Pancreas (tissue), 10 donors: ENCODE results near the gene WDR70. TPM values are rescaled to one million over a fixed set of nuclear protein-coding genes. Genes with fewer than 3 reads are reported as not detected.
"Not testable (repeated sequence)": the region's sequence is repeated elsewhere in the genome, so short reads cannot be mapped to it uniquely, and the experiment has no call there.

ENCODE experiments used
- ATAC-seq, 4 donors: fragments of 200-7000 bp; cut with Tn5 transposase; one replicate each; pipeline versions ENCODE4 v1.8.0 to v1.9.1; 2020; ENCODE audit warnings: mild to moderate bottlenecking in 4 of 4, moderate library complexity in 4 of 4
- DNase-seq, 6 donors: peaks; one replicate each; pipeline ENCODE4 v3.0.0-alpha.2; 2020
- FAIRE-seq: peaks from 2 replicates; lab custom pipeline; 2012; peaks lifted over from hg19 to GRCh38; lab: Jason Lieb, UNC
- H3K27ac ChIP-seq, 4 donors: fragments of 200-600 bp; sonication (generic); 1 replicate in 3 of 4; 2 replicates in 1 of 4; pipeline versions ENCODE4 v1.5.0 to v1.8.0; 2020
- H3K27me3 ChIP-seq, 4 donors: fragments of 200-600 bp; one replicate each; pipeline ENCODE4 v1.8.0; 2021
- H3K36me3 ChIP-seq, 3 donors: fragments of 200-600 bp; sonication (generic) in 1 of 3; one replicate each; pipeline versions ENCODE4 v1.5.0 to v1.8.0; 2020 to 2021
- H3K4me1 ChIP-seq, 3 donors: fragments of 200-600 bp; one replicate each; pipeline ENCODE4 v1.8.0; 2021
- H3K4me3 ChIP-seq, 4 donors: fragments of 200-600 bp; sonication (generic) in 2 of 4; one replicate each; pipeline versions ENCODE4 v1.5.0 to v1.8.0; 2020 to 2021
- H3K9me3 ChIP-seq, 4 donors: fragments of 200-600 bp; one replicate each; pipeline ENCODE4 v1.8.0; 2021
- WGBS, 2 donors: extraction: QIAGEN DNeasy Blood & Tissue Kit; methylation state at CpG; one replicate each; pipeline ENCODE4 v1.1.7; 2013; 5-methylcytosine and 5-hydroxymethylcytosine counted together
- intact Hi-C, 3 donors: fragments of 100-400 bp; cut with DNase I; formaldehyde crosslinking; loops; one replicate each; pipeline versions ENCODE4 v1.11.1 to v1.14.2; 2022
- polyA plus RNA-seq, 2 donors: library from polyadenylated mRNA; stranded (reverse); fragments of 200-250 nt; gene quantifications; one replicate each; pipeline ENCODE4 v1.2.3, GENCODE V29; 2013
- total RNA-seq, 6 donors: library from RNA; stranded (reverse); fragmentation: NEBNext Ultra II Directional in 4 of 6; extraction: Animal tissue kit (Norgen Biotek cat#: 25700) in 4 of 6; gene quantifications; one replicate each; pipeline versions ENCODE4 v1.2.1 to v1.2.4, GENCODE V29; 2021 to 2023
- TF ChIP-seq, protein P1 (sequence below), 4 donors: fragments of 200-600 bp; sonication (generic) in 3 of 4; IDR thresholded peaks; one replicate each; pipeline versions ENCODE4 v1.5.0 to v1.8.0; 2021; ENCODE audit warnings: antibody characterized with exemption in 4 of 4
- donor health status: healthy with polysubstance abuse.
- donor health status: DM: no; HTN: no; CAD: no; lungs with moderate emphysema.
- donor health status: DM: no; HTN: no; CAD: no.
- donor health status: control.
- donor health status: control.
- donor health status: Bipolar disorder and iron deficiency.
- donor health status: DM: yes; HTN: yes; CAD: no.
- donor health status: DM: no; HTN: no; CAD: no.
- donor health status: DM: no; HTN: no; CAD: no.
- donor health status: DM: yes; HTN: yes; CAD: no.

The WDR70 gene
- total and polyA plus RNA-seq, 8 donors, result 10.7 to 24.3 (median 15.6) TPM

DNA sequence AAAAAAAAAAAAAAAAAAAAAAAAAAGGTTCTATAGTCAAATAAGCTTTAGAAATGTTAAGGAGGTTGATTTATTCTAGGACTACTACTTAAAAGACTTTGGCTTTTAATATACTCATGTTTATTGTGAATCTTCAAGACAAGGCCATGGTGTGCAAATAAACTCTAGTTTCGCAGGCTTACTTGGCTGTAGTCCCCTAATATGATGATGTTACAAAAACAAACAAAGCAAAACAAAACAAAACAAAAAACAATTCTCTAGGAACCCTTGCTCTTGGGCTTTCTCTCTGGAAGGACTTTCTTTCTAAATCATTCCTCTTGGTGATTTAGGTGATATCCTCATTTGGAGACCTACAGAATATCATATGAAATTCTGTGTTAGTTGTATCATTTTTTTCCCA is 288.7 kb downstream of the WDR70 start:
- no peak for DNase-seq
- no peak overlapping the region for H3K4me3 ChIP-seq
- H3K27ac ChIP-seq, result peak overlapping the region in 2 of 4 donors; percentile 24 to 39
- TF ChIP-seq, protein P1, sequence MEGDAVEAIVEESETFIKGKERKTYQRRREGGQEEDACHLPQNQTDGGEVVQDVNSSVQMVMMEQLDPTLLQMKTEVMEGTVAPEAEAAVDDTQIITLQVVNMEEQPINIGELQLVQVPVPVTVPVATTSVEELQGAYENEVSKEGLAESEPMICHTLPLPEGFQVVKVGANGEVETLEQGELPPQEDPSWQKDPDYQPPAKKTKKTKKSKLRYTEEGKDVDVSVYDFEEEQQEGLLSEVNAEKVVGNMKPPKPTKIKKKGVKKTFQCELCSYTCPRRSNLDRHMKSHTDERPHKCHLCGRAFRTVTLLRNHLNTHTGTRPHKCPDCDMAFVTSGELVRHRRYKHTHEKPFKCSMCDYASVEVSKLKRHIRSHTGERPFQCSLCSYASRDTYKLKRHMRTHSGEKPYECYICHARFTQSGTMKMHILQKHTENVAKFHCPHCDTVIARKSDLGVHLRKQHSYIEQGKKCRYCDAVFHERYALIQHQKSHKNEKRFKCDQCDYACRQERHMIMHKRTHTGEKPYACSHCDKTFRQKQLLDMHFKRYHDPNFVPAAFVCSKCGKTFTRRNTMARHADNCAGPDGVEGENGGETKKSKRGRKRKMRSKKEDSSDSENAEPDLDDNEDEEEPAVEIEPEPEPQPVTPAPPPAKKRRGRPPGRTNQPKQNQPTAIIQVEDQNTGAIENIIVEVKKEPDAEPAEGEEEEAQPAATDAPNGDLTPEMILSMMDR (IDR thresholded peaks at IDR 0.05), result no peak
- ATAC-seq, result no peak
- H3K36me3 ChIP-seq, result no peaks in the 10 kb centered on the region
- intact Hi-C loops, result no loop called here
- no peaks in the 10 kb centered on the region for H3K27me3 ChIP-seq
- 62 to 71% methylated on average over 1 of the region's 1 CpG for WGBS, 2 donors
- FAIRE-seq, result no peak
- H3K9me3 ChIP-seq, result no peaks in the 10 kb centered on the region
- H3K4me1 ChIP-seq, result peaks cover 0 to 12% (median 0%) of the 10 kb centered on the region in 3 donors

DNA sequence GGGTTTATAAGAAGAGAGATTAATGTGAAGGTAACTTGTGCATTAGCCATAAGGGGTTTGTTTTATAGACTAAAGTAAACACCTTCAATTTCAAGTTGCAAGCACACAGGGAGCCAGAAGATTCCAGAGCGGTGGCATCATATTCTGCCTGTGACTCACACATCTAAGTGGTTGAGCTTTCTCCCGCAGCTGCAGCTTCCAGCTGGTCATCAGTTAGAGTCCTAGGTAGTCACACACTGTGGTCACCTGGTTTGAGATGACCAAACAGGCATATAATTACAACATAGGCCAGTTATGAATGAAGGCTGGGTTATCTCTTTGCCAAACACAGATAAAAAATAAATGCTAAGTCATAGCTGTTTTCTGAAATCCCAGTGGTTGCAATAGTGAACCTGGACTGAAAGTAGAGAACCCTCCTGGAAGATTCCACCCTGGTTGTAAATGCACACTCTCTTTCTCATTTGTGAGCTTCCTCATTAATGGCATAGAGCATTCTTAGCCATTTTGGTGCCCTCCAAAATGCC is 289.5 kb downstream of the WDR70 start:
- Histone ChIP-seq H3K9me3 (no peaks in the 10 kb centered on the region), H3K36me3 (no peaks in the 10 kb centered on the region), H3K27ac (peak overlapping the region in 2 of 4 donors; percentile 24 to 39), H3K4me1 (peaks cover 0 to 12% (median 0%) of the 10 kb centered on the region in 3 donors), H3K27me3 (no peaks in the 10 kb centered on the region), H3K4me3 (no peak overlapping the region)
- DNase-seq (peak in 4 of 6 donors; percentile 39 to 65 (median 52)), FAIRE-seq (peak; percentile 20), ATAC-seq (peak; percentile 85 to 95 (median 92))
- 53 to 68% methylated on average over 2 of the region's 2 CpGs for whole genome bisulfite sequencing, 2 donors
- TF ChIP-seq, protein P1 (IDR thresholded peaks at IDR 0.05), result no peak
- intact Hi-C loops, result no loop called here

- ATAC-seq, H3K27ac ChIP-seq, FAIRE-seq, H3K9me3 ChIP-seq, H3K27me3 ChIP-seq, intact Hi-C loops, H3K4me3 ChIP-seq, DNase-seq, H3K36me3 ChIP-seq: not testable (repeated sequence)
- WGBS, 2 donors, result 70 to 77% methylated on average over 12 of the region's 12 CpGs
- peaks cover 0 to 12% (median 0%) of the 10 kb centered on the region in 3 donors for H3K4me1 ChIP-seq
These were observed 293.0 kb downstream of the WDR70 start for GRCh38 chr5:37672118-37672588.

- H3K4me3 ChIP-seq, DNase-seq, intact Hi-C loops, H3K27me3 ChIP-seq, H3K36me3 ChIP-seq, H3K4me1 ChIP-seq, ATAC-seq, H3K27ac ChIP-seq, FAIRE-seq, H3K9me3 ChIP-seq: not testable (repeated sequence)
- WGBS, 2 donors, result 94 to 95% methylated on average over 6 of the region's 6 CpGs
These were observed 295.2 kb downstream of the WDR70 start for GRCh38 chr5:37674361-37674760.

GRCh38 chr5:37679326-37679725 is 300.2 kb downstream of the WDR70 start:
- WGBS, 2 donors, result 95 to 99% methylated on average over 6 to 8 of the region's 8 CpGs
- not testable (repeated sequence) for H3K27me3 ChIP-seq, ATAC-seq

DNA sequence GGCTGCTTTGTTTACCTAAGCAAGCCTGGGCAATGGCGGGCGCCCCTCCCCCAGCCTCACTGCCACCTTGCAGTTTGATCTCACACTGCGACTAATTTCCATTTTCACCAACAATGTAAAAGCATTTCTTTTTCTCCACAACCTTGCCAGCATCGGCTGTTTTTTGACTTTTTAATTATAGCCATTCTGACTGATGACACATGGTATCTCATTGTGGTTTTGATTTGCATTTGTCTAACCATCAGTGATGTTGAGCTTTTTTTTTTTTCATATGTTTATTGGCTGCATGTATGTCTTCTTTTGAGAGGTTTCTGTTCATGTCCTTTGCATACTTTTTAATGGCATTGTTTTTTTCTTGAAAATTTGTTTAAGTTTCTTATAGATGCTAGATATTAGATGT is 300.8 kb downstream of the WDR70 start:
- 95 to 100% methylated on average over 4 of the region's 4 CpGs for WGBS, 2 donors
- H3K9me3 ChIP-seq, intact Hi-C loops, H3K4me3 ChIP-seq, ATAC-seq, H3K4me1 ChIP-seq, FAIRE-seq, H3K27me3 ChIP-seq, H3K36me3 ChIP-seq, DNase-seq, H3K27ac ChIP-seq: not testable (repeated sequence)

More at GRCh38 chr5:37679326-37679725, 300.2 kb downstream of the WDR70 start:
- FAIRE-seq, H3K4me3 ChIP-seq, H3K27ac ChIP-seq, DNase-seq, H3K9me3 ChIP-seq, H3K36me3 ChIP-seq, H3K4me1 ChIP-seq, intact Hi-C loops: not testable (repeated sequence)

DNA sequence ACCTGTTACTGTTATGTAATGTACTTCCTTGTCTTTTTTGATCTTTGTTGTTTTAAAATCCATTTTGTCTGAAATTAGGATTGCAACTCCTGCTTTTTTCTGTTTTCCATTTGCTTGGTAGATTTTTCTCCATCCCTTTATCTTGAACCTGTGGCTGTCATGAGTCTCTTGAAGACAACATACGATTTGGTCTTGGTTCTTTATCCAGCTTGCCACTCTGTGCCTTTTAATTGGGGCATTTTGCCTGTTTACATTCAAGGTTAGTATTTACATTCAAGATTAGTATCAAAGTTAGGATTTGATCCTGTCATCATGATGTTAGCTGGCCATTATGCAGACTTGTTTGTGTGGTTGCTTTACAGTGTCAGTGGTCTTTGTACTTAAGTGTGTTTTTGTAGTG is 304.0 kb downstream of the WDR70 start:
- no peak for FAIRE-seq
- H3K4me1 ChIP-seq, result no peaks in the 10 kb centered on the region
- DNase-seq, result no peak
- H3K36me3 ChIP-seq, result no peaks in the 10 kb centered on the region
- H3K27ac ChIP-seq, result no peak overlapping the region
- no peaks in the 10 kb centered on the region for H3K27me3 ChIP-seq
- TF ChIP-seq, protein P1 (IDR thresholded peaks at IDR 0.05), result no peak
- H3K4me3 ChIP-seq, result no peak overlapping the region
- no peaks in the 10 kb centered on the region for H3K9me3 ChIP-seq
- no peak for ATAC-seq
- WGBS, 2 donors, result 84 to 88% methylated on average over 1 of the region's 1 CpG
- intact Hi-C loops, result no loop called here
